Melanocyte of skin (primary cell): ENCODE measurements around the gene PMS1. TPM values are rescaled to one million over a fixed set of nuclear protein-coding genes. Genes with fewer than 3 reads are reported as not detected.

Experiments
- total RNA-seq, 2 donors: library from RNA; depleted of rRNA; stranded (reverse); fragments of >200 nt; gene quantifications; 2 replicates each; pipeline ENCODE4 v1.2.3, GENCODE V29; 2012

The PMS1 gene
- total RNA-seq: 10 to 100 TPM; 16.5 to 17.0 TPM

DNA sequence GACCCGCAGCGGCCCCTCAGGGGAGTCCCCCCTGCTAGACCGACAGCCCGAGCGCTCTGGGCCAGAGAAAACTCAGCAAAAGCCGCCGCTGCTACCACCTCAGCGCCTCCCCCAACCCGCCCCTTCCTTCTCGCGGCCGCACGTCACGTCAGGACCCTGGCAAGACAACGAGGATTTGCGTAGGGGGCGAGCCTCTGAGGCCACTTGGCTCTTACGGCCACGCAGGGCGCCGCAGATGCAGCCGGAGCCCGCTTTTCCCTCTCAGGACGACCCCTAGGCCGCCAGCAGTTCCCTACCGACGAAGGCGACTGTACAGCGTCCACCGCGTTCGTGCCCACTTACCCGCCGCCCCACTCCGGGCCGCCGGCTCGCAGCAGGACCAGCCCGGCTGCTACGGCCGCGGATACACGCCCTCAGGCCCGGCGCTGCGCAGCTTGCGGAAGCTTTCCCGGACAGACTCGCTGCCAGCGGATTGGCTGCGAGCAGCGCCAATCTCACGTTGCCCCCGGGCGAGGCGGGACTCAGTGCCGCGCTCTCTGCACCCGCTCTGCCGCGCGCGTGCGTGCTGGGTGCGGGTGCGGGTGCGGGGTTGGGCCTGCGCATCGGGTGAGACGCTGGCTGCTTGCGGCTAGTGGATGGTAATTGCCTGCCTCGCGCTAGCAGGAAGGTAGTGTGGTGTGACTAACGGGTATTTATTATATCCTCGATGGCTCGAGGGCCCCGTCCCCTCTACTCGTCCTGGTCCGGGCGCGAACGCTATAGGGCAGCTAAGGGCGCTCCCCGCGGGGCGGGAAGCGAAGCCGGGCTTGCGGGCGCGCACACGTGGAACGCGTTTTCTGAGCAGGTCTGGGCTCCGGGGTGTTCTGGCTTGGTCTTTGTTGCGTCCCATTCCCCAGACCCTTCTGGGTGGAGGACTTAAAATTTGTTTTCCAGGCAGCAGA lies at the start of gene PMS1, which contains the start of gene ORMDL1:
Gene PMS1 (plus strand): TSS at position 524 of the 941 bp plus-strand sequence. CDS start 7,360 bp downstream, outside the sequence.
Gene ORMDL1 (minus strand): TSS at position 413 of the 941 bp plus-strand sequence. CDS start 1,744 bp downstream, outside the sequence.

DNA sequence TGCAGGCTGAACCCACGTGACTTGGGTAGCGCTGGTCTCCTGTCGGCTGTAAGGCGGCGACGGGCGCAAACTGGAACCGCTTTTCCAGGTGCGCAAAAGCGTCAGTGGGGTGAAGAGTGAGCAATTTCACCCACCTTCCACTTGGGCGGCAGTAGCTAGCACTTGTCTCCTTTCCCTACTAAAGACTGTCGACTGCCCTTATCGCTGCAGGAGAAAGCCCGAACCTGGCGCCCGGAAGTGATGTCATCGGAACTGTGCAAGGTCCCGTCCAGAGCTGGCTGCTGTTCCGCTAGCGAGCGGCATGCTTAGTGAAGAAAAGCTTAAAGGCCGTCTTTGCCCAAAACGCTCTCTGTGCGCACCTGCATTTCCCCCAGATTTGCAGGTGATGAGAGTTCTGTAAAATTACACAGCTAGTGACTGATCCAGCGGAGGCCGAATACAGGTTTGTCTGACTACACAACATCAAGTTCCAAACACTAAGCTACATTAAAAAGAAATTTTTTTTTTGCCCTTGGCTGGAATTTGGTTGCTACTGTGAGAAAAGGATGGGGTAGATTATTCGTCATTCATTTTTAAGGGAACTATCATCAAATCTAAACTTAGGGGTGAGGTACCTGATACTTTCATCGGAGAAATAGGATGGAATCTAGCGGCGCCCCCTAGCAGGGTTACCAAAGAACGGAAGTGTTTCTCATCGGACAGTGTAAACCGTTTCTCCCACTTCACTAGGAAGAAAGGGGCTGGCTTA lies 21.5 kb upstream of the PMS1 start, which contains the start of gene OSGEPL1:
Gene OSGEPL1 (minus strand): TSS at position 242 of the 748 bp plus-strand sequence. CDS start 1,152 bp downstream, outside the sequence.

Other genes with a start within 250 kb of the PMS1 start
- gene SLC40A1, start 203.7 kb upstream of the PMS1 start, total RNA-seq: not detected
- 10 to 100 TPM; 45.4 to 59.9 TPM for gene ASNSD1, start 123.0 kb upstream of the PMS1 start, total RNA-seq
- 1 to 10 TPM; 3.0 to 4.5 TPM for gene ANKAR, start 109.8 kb upstream of the PMS1 start, total RNA-seq
- gene OSGEPL1, start 21.7 kb upstream of the PMS1 start, total RNA-seq: 10 to 100 TPM; 17.2 to 19.3 TPM
- 10 to 100 TPM; 39.9 to 46.0 TPM for gene ORMDL1, start 111 bp upstream of the PMS1 start, total RNA-seq